Loucy (cell line): ENCODE measurements around the gene AHNAK.
"Not testable (repeated sequence)": the region's sequence is repeated elsewhere in the genome, so short reads cannot be mapped to it uniquely, and the experiment has no call there.

Experiments used
- CTCF ChIP-seq: fragments of 200-600 bp; sonication (generic); conservative IDR thresholded peaks from 2 replicates; pipeline ENCODE4 v1.5.1; 2014; ENCODE audit warnings: mild to moderate bottlenecking, antibody characterized with exemption, low read length
- EZH2phosphoT487 ChIP-seq: fragments of 200-600 bp; IDR thresholded peaks from 2 replicates; pipeline ENCODE4 v1.6.1; 2018; ENCODE audit warnings: antibody characterized with exemption, mild to moderate bottlenecking, moderate library complexity, borderline replicate concordance

GRCh38 chr11:62449912-62450311 lies 96.7 kb downstream of the AHNAK start:
- TF ChIP-seq EZH2phosphoT487, CTCF: not testable (repeated sequence)
